Liver (tissue), 9 donors: ENCODE data around the gene RANGAP1. TPM values are rescaled to one million over a fixed set of nuclear protein-coding genes. Genes with fewer than 3 reads are reported as not detected.
A peak's percentile ranks its signal among the peaks of the same experiment; 100 is the strongest.

Experiments
- DNase-seq: peaks from one replicate; pipeline ENCODE4 v3.0.0-alpha.2; 2017; ENCODE audit warnings: low spot score
- H3K27ac ChIP-seq, 2 donors: one replicate each; pipeline ENCODE4 v1.7.0; 2013; ENCODE audit warnings: inconsistent platforms in 2 of 2, low read length in 2 of 2, control low read depth in 1 of 2, low read depth in 1 of 2, mild to moderate bottlenecking in 1 of 2
- H3K27me3 ChIP-seq, 4 donors: one replicate each; pipeline versions ENCODE4 v1.6.1 to v1.7.0; 2013; ENCODE audit warnings: low read length in 3 of 4, inconsistent platforms in 1 of 4, mild to moderate bottlenecking in 1 of 4, moderate library complexity in 1 of 4; ENCODE audit not compliant: control insufficient read depth in 4 of 4, insufficient read depth in 4 of 4
- H3K36me3 ChIP-seq, 4 donors: one replicate each; pipeline versions ENCODE4 v1.6.1 to v1.7.0; 2013; ENCODE audit warnings: low read length in 3 of 4, mild to moderate bottlenecking in 3 of 4, low read depth in 1 of 4, moderate library complexity in 1 of 4; ENCODE audit not compliant: control insufficient read depth in 4 of 4, insufficient read depth in 3 of 4
- H3K4me1 ChIP-seq, 4 donors: one replicate each; pipeline versions ENCODE4 v1.6.1 to v1.7.0; 2013; ENCODE audit warnings: low read length in 3 of 4, mild to moderate bottlenecking in 3 of 4, moderate library complexity in 1 of 4; ENCODE audit not compliant: control insufficient read depth in 4 of 4, insufficient read depth in 4 of 4
- H3K4me3 ChIP-seq, 3 donors: one replicate each; pipeline versions ENCODE4 v1.6.1 to v1.7.0; 2013; ENCODE audit warnings: low read length in 3 of 3, control low read depth in 1 of 3, low read depth in 1 of 3, mild to moderate bottlenecking in 1 of 3
- H3K9ac ChIP-seq, 2 donors: one replicate each; pipeline ENCODE4 v1.7.0; 2013; ENCODE audit warnings: low read length in 2 of 2, mild to moderate bottlenecking in 2 of 2, moderate library complexity in 2 of 2, control low read depth in 1 of 2, low read depth in 1 of 2
- H3K9me3 ChIP-seq, 4 donors: one replicate each; pipeline versions ENCODE4 v1.6.1 to v1.7.0; 2013; ENCODE audit warnings: low read length in 3 of 4; ENCODE audit not compliant: control insufficient read depth in 4 of 4
- ATF3 ChIP-seq: IDR thresholded peaks from 2 replicates; pipeline ENCODE4 v1.6.1; 2016; ENCODE audit warnings: antibody characterized with exemption
- CTCF ChIP-seq: fragments of 150-350 bp; IDR thresholded peaks from 2 replicates; pipeline ENCODE4 v1.5.1; 2017; ENCODE audit warnings: improper control_type of control experiment, low read depth, low read length; ENCODE audit not compliant: missing input control
- EGR1 ChIP-seq, 2 donors: IDR thresholded peaks; 2 replicates each; pipeline ENCODE4 v1.6.1; 2016 to 2018; ENCODE audit warnings: antibody characterized with exemption in 2 of 2, low read depth in 2 of 2
- FOXA1 ChIP-seq: IDR thresholded peaks from 2 replicates; pipeline ENCODE4 v1.6.1; 2016; ENCODE audit warnings: antibody characterized with exemption
- FOXA2 ChIP-seq: IDR thresholded peaks from 2 replicates; pipeline ENCODE4 v1.6.1; 2016; ENCODE audit warnings: antibody characterized with exemption
- GABPA ChIP-seq, 2 donors: IDR thresholded peaks in 1 of 2; conservative IDR thresholded peaks in 1 of 2; 2 replicates each; pipeline ENCODE4 v1.6.1; 2016; ENCODE audit warnings: antibody characterized with exemption in 2 of 2, mild to moderate bottlenecking in 1 of 2, moderate library complexity in 1 of 2
- HNF4A ChIP-seq, 2 donors: conservative IDR thresholded peaks; 2 replicates each; pipeline ENCODE4 v1.6.1; 2016; ENCODE audit warnings: antibody characterized with exemption in 2 of 2, mild to moderate bottlenecking in 2 of 2
- HNF4G ChIP-seq: IDR thresholded peaks from 2 replicates; pipeline ENCODE4 v1.6.1; 2016; ENCODE audit warnings: antibody characterized with exemption
- JUND ChIP-seq, 2 donors: IDR thresholded peaks; 2 replicates each; pipeline ENCODE4 v1.6.1; 2016; ENCODE audit warnings: antibody characterized with exemption in 2 of 2
- MAX ChIP-seq: IDR thresholded peaks from 2 replicates; pipeline ENCODE4 v1.6.1; 2016; ENCODE audit warnings: antibody characterized with exemption
- NR2F2 ChIP-seq: IDR thresholded peaks from 2 replicates; pipeline ENCODE4 v1.6.1; 2016; ENCODE audit warnings: antibody characterized with exemption
- RAD21 ChIP-seq, 2 donors: IDR thresholded peaks; 2 replicates each; pipeline ENCODE4 v1.6.1; 2016; ENCODE audit warnings: antibody characterized with exemption in 2 of 2, mild to moderate bottlenecking in 2 of 2
- REST ChIP-seq: IDR thresholded peaks from 2 replicates; pipeline ENCODE4 v1.6.1; 2016; ENCODE audit warnings: antibody characterized with exemption, mild to moderate bottlenecking
- RXRA ChIP-seq, 2 donors: IDR thresholded peaks; 2 replicates each; pipeline ENCODE4 v1.6.1; 2017 to 2018; ENCODE audit warnings: antibody characterized with exemption in 2 of 2, mild to moderate bottlenecking in 1 of 2
- SP1 ChIP-seq: IDR thresholded peaks from 2 replicates; pipeline ENCODE4 v1.6.1; 2018; ENCODE audit warnings: antibody characterized with exemption, mild to moderate bottlenecking
- TAF1 ChIP-seq: conservative IDR thresholded peaks from 2 replicates; pipeline ENCODE4 v1.6.1; 2016; ENCODE audit warnings: antibody characterized with exemption, mild to moderate bottlenecking
- YY1 ChIP-seq: IDR thresholded peaks from 2 replicates; pipeline ENCODE4 v1.6.1; 2016; ENCODE audit warnings: antibody characterized with exemption, mild to moderate bottlenecking
- ZBTB33 ChIP-seq: IDR thresholded peaks from 2 replicates; pipeline ENCODE4 v1.6.1; 2016; ENCODE audit warnings: antibody characterized with exemption
- WGBS: extraction: QIAGEN DNeasy Blood & Tissue Kit; methylation state at CpG from one replicate; pipeline ENCODE4 v1.1.7; 2013; 5-methylcytosine and 5-hydroxymethylcytosine counted together
- polyA plus RNA-seq, 2 donors: library from polyadenylated mRNA; stranded (reverse) in 1 of 2; unstranded in 1 of 2; fragments of 200-250 nt in 1 of 2; fragments of >200 nt in 1 of 2; fragmentation: Nextera tagmentation in 1 of 2; extraction: Ambion mirVana in 1 of 2; gene quantifications; one replicate each; pipeline versions ENCODE4 v1.2.1 to v1.2.3, GENCODE V29; 2013 to 2015
- total RNA-seq, 2 donors: library from RNA; depleted of rRNA; stranded (reverse); fragments of >200 nt; gene quantifications; one replicate each; pipeline ENCODE4 v1.2.3, GENCODE V29; 2014
- donor health status: healthy.
- donor health status: healthy.
- donor health status: healthy.
- donor health status: healthy.
- donor health status: healthy.

Gene RANGAP1
- total and polyA plus RNA-seq, 4 donors: 12.0 to 40.3 (median 33.3) TPM

GRCh38 chr22:41286639-41287091, 678 bp upstream of the RANGAP1 start:
- Histone ChIP-seq H3K27me3 (no peaks in the 10 kb centered on the region), H3K36me3 (peaks cover 0 to 6% (median 4%) of the 10 kb centered on the region in 4 donors), H3K9ac (peak overlapping the region; percentile 69 to 88), H3K4me1 (peaks cover 5 to 27% (median 19%) of the 10 kb centered on the region in 4 donors), H3K9me3 (no peaks in the 10 kb centered on the region), H3K4me3 (peak overlapping the region; percentile 50 to 65 (median 54)), H3K27ac (peak overlapping the region; percentile 96 to 97)
- no peak for DNase-seq
- WGBS: 1% methylated on average over 15 of the region's 15 CpGs
- TF ChIP-seq GABPA (IDR thresholded peaks at IDR 0.05 in 1 of 2, conservative IDR thresholded peaks at IDR 0.05 in 1 of 2) (no peak), FOXA1 (no peak), HNF4G (no peak), TAF1 (peak; percentile 28), ATF3 (peak; percentile 10), HNF4A (conservative IDR thresholded peaks at IDR 0.05) (peak; percentile 9 to 17), JUND (IDR thresholded peaks at IDR 0.05) (no peak), ZBTB33 (peak; percentile 8), FOXA2 (no peak)

- under 1% methylated on average over 30 of the region's 30 CpGs for WGBS
- H3K4me1 ChIP-seq: peaks cover 5 to 27% (median 19%) of the 10 kb centered on the region in 4 donors
- no peaks in the 10 kb centered on the region for H3K9me3 ChIP-seq
- peaks cover 4 to 19% (median 7%) of the 10 kb centered on the region in 4 donors for H3K36me3 ChIP-seq
- no peak for TF ChIP-seq NR2F2
- no peak for TF ChIP-seq REST
- TF ChIP-seq YY1: no peak
- TF ChIP-seq HNF4A (conservative IDR thresholded peaks at IDR 0.05): no peak
- no peak for TF ChIP-seq JUND (IDR thresholded peaks at IDR 0.05)
- no peak for TF ChIP-seq RXRA (IDR thresholded peaks at IDR 0.05)
- no peak for TF ChIP-seq TAF1
- no peak for TF ChIP-seq MAX
- no peak for TF ChIP-seq FOXA2
- no peak for TF ChIP-seq RAD21 (IDR thresholded peaks at IDR 0.05)
- no peak for TF ChIP-seq EGR1 (IDR thresholded peaks at IDR 0.05; ENCODE audit: low read depth in 2 of 2)
- TF ChIP-seq GABPA (IDR thresholded peaks at IDR 0.05 in 1 of 2, conservative IDR thresholded peaks at IDR 0.05 in 1 of 2): no peak
- TF ChIP-seq CTCF: no peak
- no peak for TF ChIP-seq ZBTB33
- TF ChIP-seq SP1: no peak
- TF ChIP-seq HNF4G: no peak
- no peak for TF ChIP-seq FOXA1
- TF ChIP-seq ATF3: no peak
- DNase-seq: peak; percentile 68
- no peaks in the 10 kb centered on the region for H3K27me3 ChIP-seq
- H3K4me3 ChIP-seq: peak overlapping the region; percentile 89 to 93 (median 90)
- H3K27ac ChIP-seq: peak overlapping the region; percentile 96 to 97
- peak overlapping the region; percentile 67 to 90 for H3K9ac ChIP-seq
Observed at GRCh38 chr22:41285441-41285819, 557 bp downstream of the RANGAP1 start.
